ENCODE results near the gene WT1. TPM values are rescaled to one million over a fixed set of nuclear protein-coding genes. Genes with fewer than 3 reads are reported as not detected.
"Not testable (repeated sequence)": the region's sequence is repeated elsewhere in the genome, so short reads cannot be mapped to it uniquely, and the experiment has no call there.

The WT1 gene
- total and polyA plus RNA-seq, 10 of the 15 experiments (the other 5 are each of a cell fraction or from before 2014, with no cell fraction given), result 0.07 to 0.37 (median 0.08) TPM; not detected in 7

GRCh38 chr11:32374261-32374711 lies 61.1 kb downstream of the WT1 start (continued):
- TF ChIP-seq, protein P1, sequence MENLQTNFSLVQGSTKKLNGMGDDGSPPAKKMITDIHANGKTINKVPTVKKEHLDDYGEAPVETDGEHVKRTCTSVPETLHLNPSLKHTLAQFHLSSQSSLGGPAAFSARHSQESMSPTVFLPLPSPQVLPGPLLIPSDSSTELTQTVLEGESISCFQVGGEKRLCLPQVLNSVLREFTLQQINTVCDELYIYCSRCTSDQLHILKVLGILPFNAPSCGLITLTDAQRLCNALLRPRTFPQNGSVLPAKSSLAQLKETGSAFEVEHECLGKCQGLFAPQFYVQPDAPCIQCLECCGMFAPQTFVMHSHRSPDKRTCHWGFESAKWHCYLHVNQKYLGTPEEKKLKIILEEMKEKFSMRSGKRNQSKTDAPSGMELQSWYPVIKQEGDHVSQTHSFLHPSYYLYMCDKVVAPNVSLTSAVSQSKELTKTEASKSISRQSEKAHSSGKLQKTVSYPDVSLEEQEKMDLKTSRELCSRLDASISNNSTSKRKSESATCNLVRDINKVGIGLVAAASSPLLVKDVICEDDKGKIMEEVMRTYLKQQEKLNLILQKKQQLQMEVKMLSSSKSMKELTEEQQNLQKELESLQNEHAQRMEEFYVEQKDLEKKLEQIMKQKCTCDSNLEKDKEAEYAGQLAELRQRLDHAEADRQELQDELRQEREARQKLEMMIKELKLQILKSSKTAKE (IDR thresholded peaks at IDR 0.05; ENCODE audit: low read depth, poor library complexity, severe bottlenecking), result no peak
- TF ChIP-seq RAD21 (IDR thresholded peaks at IDR 0.05; ENCODE audit: insufficient read depth, low read depth, low read length) (peak; percentile 59), POU2F2 (IDR thresholded peaks at IDR 0.05; ENCODE audit: borderline replicate concordance, low read depth, low read length) (no peak)

GRCh38 chr11:32369987-32370386 lies 65.4 kb downstream of the WT1 start:
- H4K20me1 ChIP-seq (ENCODE audit: control insufficient read depth, insufficient read depth); BruUV-seq (replicated peaks); H2AFZ ChIP-seq (ENCODE audit: control insufficient read depth, low read depth, low read length); H3K27me3 ChIP-seq (replicated peaks in 1 of 2; ENCODE audit: control insufficient read depth in 2 of 2, insufficient read depth in 2 of 2, low read length in 1 of 2); POLR2A ChIA-PET; H3K9me3 ChIP-seq (replicated peaks; ENCODE audit: control insufficient read depth, insufficient read depth, low read length); H3K4me2 ChIP-seq (ENCODE audit: control insufficient read depth, insufficient read depth); DNase-seq (ENCODE audit: low read depth, low spot score); H3K36me3 ChIP-seq (ENCODE audit: control insufficient read depth in 2 of 2, insufficient read depth in 2 of 2, low read length in 1 of 2); RAD21 ChIA-PET (ENCODE audit: unreplicated experiment); H3K4me3 ChIP-seq; H3K9ac ChIP-seq (ENCODE audit: control insufficient read depth, insufficient read depth, low read length); intact Hi-C loops (cut with micrococcal nuclease; ENCODE audit: unreplicated experiment); in situ Hi-C loops (cut with MboI); H3K4me1 ChIP-seq (ENCODE audit: control insufficient read depth, insufficient read depth, low read length); H3K79me2 ChIP-seq (ENCODE audit: control insufficient read depth, insufficient read depth, low read length); H3K27ac ChIP-seq (ENCODE audit: control insufficient read depth, insufficient read depth); ATAC-seq; CTCF ChIA-PET; FAIRE-seq: not testable (repeated sequence)
- SMC1A ChIA-PET (ENCODE audit: uncharacterized antibody, unreplicated experiment), result interaction anchor here (0.6 kb wide), 1 partner anchor 147 kb away, joined by 4 read pairs; no protein-coding TSS in a partner anchor

GRCh38 chr11:32366666-32367065 lies 68.7 kb downstream of the WT1 start:
- Histone ChIP-seq H3K4me3 (no peak overlapping the region), H2AFZ (ENCODE audit: control insufficient read depth, low read depth, low read length) (no peak overlapping the region), H4K20me1 (ENCODE audit: control insufficient read depth, insufficient read depth) (no peaks in the 10 kb centered on the region), H3K4me2 (ENCODE audit: control insufficient read depth, insufficient read depth) (no peak overlapping the region), H3K4me1 (ENCODE audit: control insufficient read depth, insufficient read depth, low read length) (no peaks in the 10 kb centered on the region), H3K36me3 (ENCODE audit: control insufficient read depth in 2 of 2, insufficient read depth in 2 of 2, low read length in 1 of 2) (no peaks in the 10 kb centered on the region), H3K27me3 (replicated peaks in 1 of 2; ENCODE audit: control insufficient read depth in 2 of 2, insufficient read depth in 2 of 2, low read length in 1 of 2) (no peaks in the 10 kb centered on the region), H3K79me2 (ENCODE audit: control insufficient read depth, insufficient read depth, low read length) (no peaks in the 10 kb centered on the region), H3K27ac (ENCODE audit: control insufficient read depth, insufficient read depth) (no peak overlapping the region), H3K9me3 (replicated peaks; ENCODE audit: control insufficient read depth, insufficient read depth, low read length) (peaks cover 2% of the 10 kb centered on the region; the same call in 1 of the 3 replicates), H3K9ac (ENCODE audit: control insufficient read depth, insufficient read depth, low read length) (no peak overlapping the region)
- ATAC-seq, result no peak
- in situ Hi-C loops (cut with MboI), result no loop called here
- BruUV-seq (replicated peaks), result no TSS peak
- WGBS (ENCODE audit: insufficient coverage, insufficient replicate concordance, low lambda C conversion rate, missing lambda C conversion rate), result 37% methylated on average over 1 of the region's 1 CpG
- CTCF ChIA-PET, result interaction anchor here (0.6 kb wide), 1 partner anchor 312 kb away, joined by 3 read pairs; no protein-coding TSS in a partner anchor
- POLR2A ChIA-PET, result no interaction called here
- SMC1A ChIA-PET (ENCODE audit: uncharacterized antibody, unreplicated experiment), result no interaction called here
- FAIRE-seq, result no peak
- no peak for DNase-seq (ENCODE audit: low read depth, low spot score)
- RAD21 ChIA-PET (ENCODE audit: unreplicated experiment), result no interaction called here
- intact Hi-C loops (cut with micrococcal nuclease; ENCODE audit: unreplicated experiment), result no loop called here
- no peak for TF ChIP-seq SMC3 (IDR thresholded peaks at IDR 0.05; ENCODE audit: borderline replicate concordance, low read length)
- no peak for TF ChIP-seq MXI1 (IDR thresholded peaks at IDR 0.05; ENCODE audit: low read depth, low read length)
- TF ChIP-seq TBL1XR1 (IDR thresholded peaks at IDR 0.05; ENCODE audit: low read depth, low read length), result no peak
- TF ChIP-seq, protein P2, sequence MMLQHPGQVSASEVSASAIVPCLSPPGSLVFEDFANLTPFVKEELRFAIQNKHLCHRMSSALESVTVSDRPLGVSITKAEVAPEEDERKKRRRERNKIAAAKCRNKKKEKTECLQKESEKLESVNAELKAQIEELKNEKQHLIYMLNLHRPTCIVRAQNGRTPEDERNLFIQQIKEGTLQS (IDR thresholded peaks at IDR 0.05; ENCODE audit: borderline replicate concordance, extremely low read depth, low read depth, low read length), result no peak
- TF ChIP-seq KDM1A (IDR thresholded peaks at IDR 0.05; ENCODE audit: borderline replicate concordance), result no peak
- TF ChIP-seq, protein P3, sequence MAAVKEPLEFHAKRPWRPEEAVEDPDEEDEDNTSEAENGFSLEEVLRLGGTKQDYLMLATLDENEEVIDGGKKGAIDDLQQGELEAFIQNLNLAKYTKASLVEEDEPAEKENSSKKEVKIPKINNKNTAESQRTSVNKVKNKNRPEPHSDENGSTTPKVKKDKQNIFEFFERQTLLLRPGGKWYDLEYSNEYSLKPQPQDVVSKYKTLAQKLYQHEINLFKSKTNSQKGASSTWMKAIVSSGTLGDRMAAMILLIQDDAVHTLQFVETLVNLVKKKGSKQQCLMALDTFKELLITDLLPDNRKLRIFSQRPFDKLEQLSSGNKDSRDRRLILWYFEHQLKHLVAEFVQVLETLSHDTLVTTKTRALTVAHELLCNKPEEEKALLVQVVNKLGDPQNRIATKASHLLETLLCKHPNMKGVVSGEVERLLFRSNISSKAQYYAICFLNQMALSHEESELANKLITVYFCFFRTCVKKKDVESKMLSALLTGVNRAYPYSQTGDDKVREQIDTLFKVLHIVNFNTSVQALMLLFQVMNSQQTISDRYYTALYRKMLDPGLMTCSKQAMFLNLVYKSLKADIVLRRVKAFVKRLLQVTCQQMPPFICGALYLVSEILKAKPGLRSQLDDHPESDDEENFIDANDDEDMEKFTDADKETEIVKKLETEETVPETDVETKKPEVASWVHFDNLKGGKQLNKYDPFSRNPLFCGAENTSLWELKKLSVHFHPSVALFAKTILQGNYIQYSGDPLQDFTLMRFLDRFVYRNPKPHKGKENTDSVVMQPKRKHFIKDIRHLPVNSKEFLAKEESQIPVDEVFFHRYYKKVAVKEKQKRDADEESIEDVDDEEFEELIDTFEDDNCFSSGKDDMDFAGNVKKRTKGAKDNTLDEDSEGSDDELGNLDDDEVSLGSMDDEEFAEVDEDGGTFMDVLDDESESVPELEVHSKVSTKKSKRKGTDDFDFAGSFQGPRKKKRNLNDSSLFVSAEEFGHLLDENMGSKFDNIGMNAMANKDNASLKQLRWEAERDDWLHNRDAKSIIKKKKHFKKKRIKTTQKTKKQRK (IDR thresholded peaks at IDR 0.05; ENCODE audit: low read depth, low read length), result no peak
- no peak for TF ChIP-seq CBX5 (IDR thresholded peaks at IDR 0.05; ENCODE audit: low read depth)

All from GM12878 (cell line).